Hepatocyte (in vitro differentiated cells): ENCODE results near the gene SPAG16. TPM values are rescaled to one million over a fixed set of nuclear protein-coding genes. Genes with fewer than 3 reads are reported as not detected.

ENCODE experiments used
- DNase-seq: peaks from one replicate; pipeline ENCODE4 v3.0.0-alpha.2; 2016; ENCODE audit warnings: low spot score
- H2AFZ ChIP-seq: fragments of 200-600 bp; sonication (generic); 2 replicates; pipeline ENCODE4 v1.6.0; 2016; ENCODE audit warnings: antibody characterized with exemption, mild to moderate bottlenecking
- H3K27ac ChIP-seq: fragments of 200-600 bp; sonication (generic); 2 replicates; pipeline ENCODE4 v1.5.1; 2016; ENCODE audit warnings: mild to moderate bottlenecking
- H3K27me3 ChIP-seq: fragments of 200-600 bp; sonication (generic); 2 replicates; pipeline ENCODE4 v1.6.1; 2016
- H3K36me3 ChIP-seq: fragments of 200-600 bp; sonication (generic); replicated peaks from 2 replicates; pipeline ENCODE4 v1.5.1; 2016; ENCODE audit warnings: low read depth; ENCODE audit not compliant: insufficient read depth
- H3K4me1 ChIP-seq: fragments of 200-600 bp; sonication (generic); 2 replicates; pipeline ENCODE4 v1.5.1; 2016; ENCODE audit warnings: mild to moderate bottlenecking, moderate library complexity; ENCODE audit not compliant: insufficient read depth
- H3K4me2 ChIP-seq: fragments of 200-600 bp; sonication (generic); 2 replicates; pipeline ENCODE4 v1.6.0; 2016
- H3K4me3 ChIP-seq: fragments of 200-600 bp; sonication (generic); 2 replicates; pipeline ENCODE4 v1.5.1; 2016; ENCODE audit warnings: mild to moderate bottlenecking
- H3K79me2 ChIP-seq: fragments of 200-600 bp; sonication (generic); 2 replicates; pipeline ENCODE4 v1.6.0; 2017; ENCODE audit warnings: mild to moderate bottlenecking
- H3K9me2 ChIP-seq: fragments of 200-600 bp; sonication (generic); replicated peaks from 2 replicates; pipeline ENCODE4 v1.6.0; 2017; ENCODE audit warnings: mild to moderate bottlenecking; ENCODE audit not compliant: insufficient read depth
- H3K9me3 ChIP-seq: fragments of 200-600 bp; sonication (generic); 2 replicates; pipeline ENCODE4 v1.5.1; 2016; ENCODE audit warnings: low read depth, mild to moderate bottlenecking
- H4K20me1 ChIP-seq: fragments of 200-600 bp; sonication (generic); 2 replicates; pipeline ENCODE4 v1.6.0; 2016; ENCODE audit warnings: mild to moderate bottlenecking; ENCODE audit not compliant: insufficient read depth, poor library complexity, severe bottlenecking
- EZH2 ChIP-seq: fragments of 200-600 bp; sonication (generic); IDR thresholded peaks from 2 replicates; pipeline ENCODE4 v1.6.1; 2016; ENCODE audit warnings: antibody characterized with exemption, mild to moderate bottlenecking, borderline replicate concordance
- EZH2phosphoT487 ChIP-seq: fragments of 200-600 bp; sonication (generic); IDR thresholded peaks from one replicate; pipeline ENCODE4 v1.6.1; 2018; ENCODE audit warnings: antibody characterized with exemption, mild to moderate bottlenecking, low read depth, moderate library complexity; ENCODE audit not compliant: unreplicated experiment, severe bottlenecking
- WGBS: methylation state at CpG from one replicate; pipeline ENCODE4 v1.1.6; 2016; ENCODE audit warnings: low lambda C conversion rate; ENCODE audit errors: missing lambda C conversion rate; 5-methylcytosine and 5-hydroxymethylcytosine counted together
- polyA plus RNA-seq: library from polyadenylated mRNA; unstranded; fragments of >200 nt; fragmentation: Nextera tagmentation; extraction: Ambion mirVana; gene quantifications from 2 replicates; pipeline ENCODE4 v1.2.1, GENCODE V29; 2016
- total RNA-seq: library from RNA; depleted of rRNA; stranded (reverse); fragments of >200 nt; gene quantifications from 2 replicates; pipeline ENCODE4 v1.2.3, GENCODE V29; 2014
- TF ChIP-seq, protein P1 (sequence below): fragments of 200-600 bp; sonication (generic); IDR thresholded peaks from 2 replicates; pipeline ENCODE4 v1.5.1; 2016; ENCODE audit warnings: antibody characterized with exemption, mild to moderate bottlenecking; ENCODE audit not compliant: poor library complexity

Gene SPAG16
- total and polyA plus RNA-seq, 2 experiments from 2014 or later = 52.1 to 56.9 TPM

- TF ChIP-seq, protein P1, sequence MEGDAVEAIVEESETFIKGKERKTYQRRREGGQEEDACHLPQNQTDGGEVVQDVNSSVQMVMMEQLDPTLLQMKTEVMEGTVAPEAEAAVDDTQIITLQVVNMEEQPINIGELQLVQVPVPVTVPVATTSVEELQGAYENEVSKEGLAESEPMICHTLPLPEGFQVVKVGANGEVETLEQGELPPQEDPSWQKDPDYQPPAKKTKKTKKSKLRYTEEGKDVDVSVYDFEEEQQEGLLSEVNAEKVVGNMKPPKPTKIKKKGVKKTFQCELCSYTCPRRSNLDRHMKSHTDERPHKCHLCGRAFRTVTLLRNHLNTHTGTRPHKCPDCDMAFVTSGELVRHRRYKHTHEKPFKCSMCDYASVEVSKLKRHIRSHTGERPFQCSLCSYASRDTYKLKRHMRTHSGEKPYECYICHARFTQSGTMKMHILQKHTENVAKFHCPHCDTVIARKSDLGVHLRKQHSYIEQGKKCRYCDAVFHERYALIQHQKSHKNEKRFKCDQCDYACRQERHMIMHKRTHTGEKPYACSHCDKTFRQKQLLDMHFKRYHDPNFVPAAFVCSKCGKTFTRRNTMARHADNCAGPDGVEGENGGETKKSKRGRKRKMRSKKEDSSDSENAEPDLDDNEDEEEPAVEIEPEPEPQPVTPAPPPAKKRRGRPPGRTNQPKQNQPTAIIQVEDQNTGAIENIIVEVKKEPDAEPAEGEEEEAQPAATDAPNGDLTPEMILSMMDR = no peak
- no peak for TF ChIP-seq EZH2phosphoT487
- TF ChIP-seq EZH2 = no peak
Measured at GRCh38 chr2:214389334-214389733, 1105.1 kb downstream of the SPAG16 start.

DNA sequence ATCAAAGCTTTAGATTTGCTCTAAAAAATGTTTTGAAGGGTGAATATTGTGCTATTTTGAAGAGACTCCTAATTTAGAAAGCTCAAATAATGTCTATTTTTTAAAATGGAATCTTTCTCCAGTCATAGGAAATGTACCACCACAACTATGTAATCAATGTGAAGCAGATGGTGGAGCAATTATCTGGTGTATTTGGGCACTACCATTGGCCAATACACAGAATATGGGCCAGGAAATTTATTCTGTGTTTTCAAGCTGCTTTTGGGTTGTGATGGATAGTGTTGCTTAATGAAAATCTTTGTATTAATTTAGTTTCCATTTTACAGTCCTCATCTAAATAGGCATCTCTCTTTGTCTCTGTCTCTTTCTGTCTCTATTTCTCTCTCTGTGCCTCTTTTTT is 1109.5 kb downstream of the SPAG16 start:
- no peaks in the 10 kb centered on the region for H3K36me3 ChIP-seq
- no peaks in the 10 kb centered on the region for H3K27me3 ChIP-seq
- no peaks in the 10 kb centered on the region for H4K20me1 ChIP-seq
- no peaks in the 10 kb centered on the region for H3K9me2 ChIP-seq
- H3K9me3 ChIP-seq = no peaks in the 10 kb centered on the region
- H3K27ac ChIP-seq = no peak overlapping the region
- H3K4me3 ChIP-seq = no peak overlapping the region
- H3K4me2 ChIP-seq = no peak overlapping the region
- no peak overlapping the region for H2AFZ ChIP-seq
- no peak for DNase-seq
- TF ChIP-seq EZH2phosphoT487 (no peak), EZH2 (no peak)
- TF ChIP-seq, protein P1 = no peak
- no peaks in the 10 kb centered on the region for H3K4me1 ChIP-seq
- no peaks in the 10 kb centered on the region for H3K79me2 ChIP-seq

More at GRCh38 chr2:214389334-214389733, 1105.1 kb downstream of the SPAG16 start:
- H3K4me3 ChIP-seq = no peak overlapping the region
- no peak for DNase-seq
- no peaks in the 10 kb centered on the region for H3K9me2 ChIP-seq
- H3K27me3 ChIP-seq = no peaks in the 10 kb centered on the region
- no peaks in the 10 kb centered on the region for H3K9me3 ChIP-seq
- no peak overlapping the region for H3K4me2 ChIP-seq
- no peaks in the 10 kb centered on the region for H3K4me1 ChIP-seq
- no peak overlapping the region for H2AFZ ChIP-seq
- no peaks in the 10 kb centered on the region for H3K79me2 ChIP-seq
- H3K27ac ChIP-seq = no peak overlapping the region
- no peaks in the 10 kb centered on the region for H4K20me1 ChIP-seq
- no peaks in the 10 kb centered on the region for H3K36me3 ChIP-seq

GRCh38 chr2:214395040-214395439 is 1110.8 kb downstream of the SPAG16 start:
- no peaks in the 10 kb centered on the region for H4K20me1 ChIP-seq
- no peak overlapping the region for H3K27ac ChIP-seq
- DNase-seq = no peak
- no peak overlapping the region for H3K4me2 ChIP-seq
- no peaks in the 10 kb centered on the region for H3K9me2 ChIP-seq
- no peaks in the 10 kb centered on the region for H3K27me3 ChIP-seq
- no peaks in the 10 kb centered on the region for H3K36me3 ChIP-seq
- no peaks in the 10 kb centered on the region for H3K9me3 ChIP-seq
- no peak overlapping the region for H3K4me3 ChIP-seq
- 94% methylated on average over 1 of the region's 1 CpG for WGBS
- H3K79me2 ChIP-seq = no peaks in the 10 kb centered on the region
- no peaks in the 10 kb centered on the region for H3K4me1 ChIP-seq
- no peak overlapping the region for H2AFZ ChIP-seq
- no peak for TF ChIP-seq EZH2
- TF ChIP-seq, protein P1 = no peak
- no peak for TF ChIP-seq EZH2phosphoT487

DNA sequence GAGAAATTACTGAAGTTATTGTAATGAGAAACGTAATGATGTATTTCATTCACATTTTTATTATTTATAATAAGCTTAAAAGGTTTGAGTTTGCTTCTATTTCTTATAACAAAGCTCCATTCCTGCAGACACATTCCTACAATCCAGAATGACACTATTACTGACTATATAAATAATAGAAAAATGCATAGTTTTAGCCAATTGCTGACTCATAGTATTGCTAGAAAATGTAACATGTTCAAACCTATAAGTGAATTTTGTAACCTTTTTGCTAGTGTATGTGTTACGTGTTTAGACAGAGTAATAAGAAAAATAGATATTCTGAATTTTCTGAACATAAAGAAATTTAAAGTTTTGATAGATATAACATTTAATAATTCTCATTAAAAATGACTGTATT is 1117.3 kb downstream of the SPAG16 start:
- H3K4me2 ChIP-seq = no peak overlapping the region
- H3K36me3 ChIP-seq = no peaks in the 10 kb centered on the region
- 85% methylated on average over 2 of the region's 2 CpGs for WGBS
- DNase-seq = no peak
- H3K27ac ChIP-seq = no peak overlapping the region
- no peaks in the 10 kb centered on the region for H3K9me3 ChIP-seq
- no peak overlapping the region for H2AFZ ChIP-seq
- H3K9me2 ChIP-seq = no peaks in the 10 kb centered on the region
- H3K27me3 ChIP-seq = no peaks in the 10 kb centered on the region
- no peaks in the 10 kb centered on the region for H3K4me1 ChIP-seq
- H4K20me1 ChIP-seq = no peaks in the 10 kb centered on the region
- H3K79me2 ChIP-seq = no peaks in the 10 kb centered on the region
- H3K4me3 ChIP-seq = no peak overlapping the region
- no peak for TF ChIP-seq EZH2phosphoT487
- TF ChIP-seq, protein P1 = no peak
